Testis (tissue), 3 donors: Measurements from ENCODE around the gene PLCB1. TPM values are rescaled to one million over a fixed set of nuclear protein-coding genes. Genes with fewer than 3 reads are reported as not detected.

Experiments
- DNase-seq: peaks from one replicate; pipeline ENCODE4 v3.0.0-alpha.2; 2019
- H3K27ac ChIP-seq, 2 donors: fragments of 200-600 bp; sonication (generic); one replicate each; pipeline ENCODE4 v1.5.1; 2019
- H3K27me3 ChIP-seq: fragments of 200-600 bp; sonication (generic); one replicate; pipeline ENCODE4 v1.5.1; 2019
- H3K36me3 ChIP-seq: fragments of 200-600 bp; sonication (generic); one replicate; pipeline ENCODE4 v1.5.1; 2017; ENCODE audit warnings: low read depth; ENCODE audit errors: missing control alignments
- H3K4me1 ChIP-seq: fragments of 200-600 bp; sonication (generic); one replicate; pipeline ENCODE4 v1.5.1; 2019
- H3K4me3 ChIP-seq, 2 donors: fragments of 200-600 bp; sonication (generic); one replicate each; pipeline ENCODE4 v1.5.1; 2017 to 2019
- H3K9me3 ChIP-seq: fragments of 200-600 bp; sonication (generic); one replicate; pipeline ENCODE4 v1.5.1; 2017
- CTCF ChIP-seq, 3 experiments: fragments of 450-650 bp in 2 of 3; fragments of 200-600 bp in 1 of 3; sonication (generic) in 1 of 3; IDR thresholded peaks; one replicate each; pipeline ENCODE4 v1.5.1; 2016 to 2019; ENCODE audit warnings: antibody characterized with exemption in 3 of 3, mild to moderate bottlenecking in 2 of 3, moderate library complexity in 1 of 3
- POLR2A ChIP-seq: fragments of 450-650 bp; IDR thresholded peaks from one replicate; pipeline ENCODE4 v1.6.1; 2017; ENCODE audit warnings: antibody characterized with exemption, mild to moderate bottlenecking, moderate library complexity
- WGBS, 2 donors: methylation state at CpG; one replicate each; pipeline ENCODE4 v1.1.5; 2018; 5-methylcytosine and 5-hydroxymethylcytosine counted together
- intact Hi-C: fragments of 100-400 bp; cut with DNase I; formaldehyde crosslinking; loops from one replicate; pipeline ENCODE4 v1.15.1; 2023; ENCODE audit warnings: low total_unique reads
- polyA plus RNA-seq: library from polyadenylated mRNA; stranded (reverse); fragments of 350-450 nt; fragmentation: Illumina TruSeq; extraction: RNeasy Lipid Tissue Mini Kit (QIAGEN cat#74804); gene quantifications from one replicate; pipeline ENCODE4 v1.2.3, GENCODE V29; 2014; ENCODE audit warnings: low read depth, low replicate concordance; ENCODE audit not compliant: insufficient read depth
- total RNA-seq, 2 donors: library from RNA; depleted of rRNA; stranded (reverse); fragments of >200 nt; gene quantifications; one replicate each; pipeline ENCODE4 v1.2.3, GENCODE V29; 2016

The PLCB1 gene
- total and polyA plus RNA-seq, 3 donors from 2014 or later = 3.1 to 9.8 (median 8.2) TPM

GRCh38 chr20:8225658-8226057 lies 93.6 kb downstream of the PLCB1 start:
- 77 to 83% methylated on average over 3 of the region's 3 CpGs for WGBS, 2 donors
- Histone ChIP-seq H3K27me3 (no peaks in the 10 kb centered on the region), H3K36me3 (no peaks in the 10 kb centered on the region), H3K9me3 (no peaks in the 10 kb centered on the region), H3K4me3 (no peak overlapping the region), H3K27ac (no peak overlapping the region), H3K4me1 (no peaks in the 10 kb centered on the region)
- intact Hi-C loops = no loop called here
- TF ChIP-seq CTCF (IDR thresholded peaks at IDR 0.05) = no peak
- DNase-seq = no peak

- 91 to 96% methylated on average over 2 of the region's 2 CpGs for WGBS, 2 donors
- H3K27me3 ChIP-seq = no peaks in the 10 kb centered on the region
- no peaks in the 10 kb centered on the region for H3K36me3 ChIP-seq
- TF ChIP-seq CTCF (IDR thresholded peaks at IDR 0.05) = no peak
- no peaks in the 10 kb centered on the region for H3K4me1 ChIP-seq
- H3K4me3 ChIP-seq = no peak overlapping the region
- H3K27ac ChIP-seq = no peak overlapping the region
- intact Hi-C loops = no loop called here
- no peaks in the 10 kb centered on the region for H3K9me3 ChIP-seq
- no peak for DNase-seq
These were observed 94.0 kb downstream of the PLCB1 start for GRCh38 chr20:8226106-8226505.

- no peak overlapping the region for H3K27ac ChIP-seq
- H3K4me3 ChIP-seq = no peak overlapping the region
- no peaks in the 10 kb centered on the region for H3K4me1 ChIP-seq
- H3K36me3 ChIP-seq = no peaks in the 10 kb centered on the region
- no peaks in the 10 kb centered on the region for H3K27me3 ChIP-seq
- DNase-seq = no peak
- H3K9me3 ChIP-seq = no peaks in the 10 kb centered on the region
- intact Hi-C loops = no loop called here
- 92 to 93% methylated on average over 3 of the region's 3 CpGs for WGBS, 2 donors
- TF ChIP-seq POLR2A = no peak
- no peak for TF ChIP-seq CTCF (IDR thresholded peaks at IDR 0.05)
These were observed 95.2 kb downstream of the PLCB1 start for GRCh38 chr20:8227293-8227692.

- Histone ChIP-seq H3K27ac (no peak overlapping the region), H3K4me1 (no peaks in the 10 kb centered on the region), H3K27me3 (no peaks in the 10 kb centered on the region), H3K9me3 (no peaks in the 10 kb centered on the region), H3K4me3 (no peak overlapping the region), H3K36me3 (no peaks in the 10 kb centered on the region)
- no peak for DNase-seq
- no peak for TF ChIP-seq POLR2A
- TF ChIP-seq CTCF (IDR thresholded peaks at IDR 0.05) = no peak
- intact Hi-C loops = no loop called here
- WGBS, 2 donors = 89 to 91% methylated on average over 3 of the region's 3 CpGs
These were observed 96.2 kb downstream of the PLCB1 start for GRCh38 chr20:8228315-8228714.

GRCh38 chr20:8229090-8229489 lies 97.0 kb downstream of the PLCB1 start:
- intact Hi-C loops = no loop called here
- H3K9me3 ChIP-seq = no peaks in the 10 kb centered on the region
- no peak overlapping the region for H3K4me3 ChIP-seq
- H3K27me3 ChIP-seq = no peaks in the 10 kb centered on the region
- TF ChIP-seq CTCF (IDR thresholded peaks at IDR 0.05) (no peak), POLR2A (no peak)
- DNase-seq = no peak
- 89 to 96% methylated on average over 1 of the region's 1 CpG for WGBS, 2 donors
- H3K36me3 ChIP-seq = no peaks in the 10 kb centered on the region
- no peak overlapping the region for H3K27ac ChIP-seq
- H3K4me1 ChIP-seq = no peaks in the 10 kb centered on the region
